Eye (tissue), 1 donor: ENCODE data around the gene TACC2.
"Not testable (repeated sequence)": the region's sequence is repeated elsewhere in the genome, so short reads cannot be mapped to it uniquely, and the experiment has no call there.

Experiments used
- DNase-seq: peaks from one replicate; pipeline ENCODE4 v3.0.0-alpha.2; 2015

TACC2 gene

DNA sequence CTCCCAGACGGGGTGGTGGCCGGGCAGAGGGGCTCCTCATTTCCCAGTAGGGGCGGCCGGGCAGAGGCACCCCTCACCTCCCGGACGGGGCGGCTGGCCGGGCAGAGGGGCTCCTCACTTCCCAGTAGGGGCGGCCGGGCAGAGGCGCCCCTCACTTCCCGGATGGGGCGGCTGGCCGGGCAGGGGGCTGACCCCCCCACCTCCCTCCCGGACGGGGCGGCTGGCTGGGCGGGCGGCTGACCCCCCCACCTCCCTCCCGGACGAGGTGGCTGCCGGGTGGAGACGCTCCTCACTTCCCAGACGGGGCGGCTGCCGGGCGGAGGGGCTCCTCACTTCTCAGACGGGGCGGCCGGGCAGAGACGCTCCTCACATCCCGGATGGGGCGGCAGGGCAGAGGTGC, 214.2 kb downstream of the TACC2 start:
- DNase-seq, result not testable (repeated sequence)

DNA sequence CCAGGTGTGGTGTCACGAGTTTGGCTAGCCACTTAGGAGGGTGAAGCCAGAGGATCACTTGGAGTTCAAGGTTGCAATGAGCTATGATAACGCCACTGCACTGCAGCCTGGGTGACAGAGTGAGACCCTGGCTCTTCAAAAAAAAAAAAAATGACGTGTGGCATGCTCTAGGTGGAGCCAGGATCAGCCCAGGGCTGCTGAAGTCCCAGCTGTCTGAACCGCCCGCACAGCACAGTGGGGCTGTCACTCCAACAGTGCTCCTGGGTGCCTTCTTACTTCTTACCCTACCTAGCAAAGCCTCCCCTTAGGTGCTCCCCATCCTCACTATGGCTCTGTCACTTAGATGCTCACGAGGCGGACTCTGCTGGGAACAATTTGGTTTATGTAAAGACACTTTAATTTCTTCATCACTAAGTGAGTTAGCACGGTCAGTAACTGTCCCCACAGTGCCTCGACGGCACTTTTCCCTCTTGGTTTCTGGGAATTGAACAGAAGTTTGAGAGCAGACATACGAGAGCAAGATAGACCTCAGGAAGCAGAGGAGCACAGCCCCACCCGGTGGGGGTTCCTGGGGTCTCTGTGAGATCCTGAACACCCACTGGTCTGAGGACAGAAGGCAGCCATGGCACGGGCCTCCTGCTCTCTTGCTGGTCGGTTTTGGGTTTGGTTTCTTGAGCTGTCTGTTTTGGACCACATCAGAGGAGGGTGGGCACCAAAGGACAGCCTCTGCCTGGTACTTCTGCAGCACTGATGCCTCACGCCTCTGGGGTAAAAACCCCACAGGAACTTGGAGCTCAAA, 215.9 kb downstream of the TACC2 start:
- no peak for DNase-seq

DNA sequence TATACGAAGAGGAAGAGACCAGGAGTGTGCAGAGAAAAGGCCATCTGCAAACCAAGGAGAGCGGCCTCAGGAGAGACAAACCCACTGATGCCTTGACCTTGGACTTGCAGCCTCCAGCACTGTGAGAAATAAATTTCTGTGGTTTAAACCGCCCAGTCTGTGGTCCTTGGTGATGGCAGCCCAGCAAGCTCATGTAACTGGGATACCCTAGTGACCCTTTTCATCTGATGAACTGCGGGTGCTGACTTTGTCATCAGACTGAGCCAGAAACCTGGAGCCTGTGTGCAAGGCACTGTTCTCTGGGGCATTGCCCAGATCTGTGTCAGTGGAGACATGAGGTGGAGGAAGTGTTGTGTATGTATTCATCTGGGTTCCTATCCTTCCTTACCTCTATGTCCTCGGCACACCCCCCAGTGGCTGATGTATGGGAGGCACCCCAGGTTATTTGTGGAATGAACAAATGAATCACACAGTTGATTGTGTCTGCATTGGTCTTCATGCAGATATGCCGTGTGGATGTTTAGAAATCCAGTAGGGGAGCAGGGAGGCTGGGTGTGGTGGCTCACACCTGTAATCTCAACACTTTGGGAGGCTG, 217.6 kb downstream of the TACC2 start:
- DNase-seq, result no peak

DNA sequence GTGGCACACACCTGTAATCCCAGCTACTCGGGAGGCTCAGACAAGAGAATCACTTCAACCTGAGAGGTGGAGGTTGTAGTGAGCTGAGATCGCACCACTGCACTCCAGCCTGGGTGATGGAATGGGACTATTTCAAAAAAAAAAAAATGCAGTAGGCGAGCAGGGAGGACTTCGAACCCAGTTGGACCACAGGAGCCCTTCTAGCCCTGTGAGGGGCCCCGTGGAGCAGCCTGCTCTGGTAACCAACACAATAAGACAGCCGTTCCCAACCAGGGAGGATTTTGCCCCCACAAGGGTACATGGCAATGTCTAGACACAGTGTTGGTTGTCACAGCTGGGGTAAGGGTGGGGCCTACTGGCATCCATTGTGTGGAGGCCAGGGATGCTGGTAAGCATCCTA, 218.2 kb downstream of the TACC2 start:
- no peak for DNase-seq

DNA sequence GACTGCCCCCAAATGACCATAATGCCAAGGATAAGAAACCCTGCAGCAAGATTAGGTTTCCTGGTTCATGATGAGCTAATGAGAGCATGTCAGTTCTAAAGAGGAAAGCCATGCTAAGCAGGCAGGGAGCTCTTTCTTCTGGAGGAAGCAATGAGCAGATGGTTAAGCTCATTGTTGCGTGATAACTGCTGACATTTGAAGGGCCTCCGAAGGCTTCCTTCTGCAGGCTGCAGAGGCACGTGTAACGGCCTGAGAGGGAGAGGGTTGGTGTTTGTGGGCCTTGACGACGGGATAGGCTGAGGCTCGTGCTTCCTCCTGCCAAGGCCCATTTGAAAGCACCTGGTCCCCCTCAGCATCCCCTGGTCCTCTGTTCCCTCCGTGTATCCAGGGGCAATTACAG, 218.6 kb downstream of the TACC2 start:
- peak; percentile 83 for DNase-seq

DNA sequence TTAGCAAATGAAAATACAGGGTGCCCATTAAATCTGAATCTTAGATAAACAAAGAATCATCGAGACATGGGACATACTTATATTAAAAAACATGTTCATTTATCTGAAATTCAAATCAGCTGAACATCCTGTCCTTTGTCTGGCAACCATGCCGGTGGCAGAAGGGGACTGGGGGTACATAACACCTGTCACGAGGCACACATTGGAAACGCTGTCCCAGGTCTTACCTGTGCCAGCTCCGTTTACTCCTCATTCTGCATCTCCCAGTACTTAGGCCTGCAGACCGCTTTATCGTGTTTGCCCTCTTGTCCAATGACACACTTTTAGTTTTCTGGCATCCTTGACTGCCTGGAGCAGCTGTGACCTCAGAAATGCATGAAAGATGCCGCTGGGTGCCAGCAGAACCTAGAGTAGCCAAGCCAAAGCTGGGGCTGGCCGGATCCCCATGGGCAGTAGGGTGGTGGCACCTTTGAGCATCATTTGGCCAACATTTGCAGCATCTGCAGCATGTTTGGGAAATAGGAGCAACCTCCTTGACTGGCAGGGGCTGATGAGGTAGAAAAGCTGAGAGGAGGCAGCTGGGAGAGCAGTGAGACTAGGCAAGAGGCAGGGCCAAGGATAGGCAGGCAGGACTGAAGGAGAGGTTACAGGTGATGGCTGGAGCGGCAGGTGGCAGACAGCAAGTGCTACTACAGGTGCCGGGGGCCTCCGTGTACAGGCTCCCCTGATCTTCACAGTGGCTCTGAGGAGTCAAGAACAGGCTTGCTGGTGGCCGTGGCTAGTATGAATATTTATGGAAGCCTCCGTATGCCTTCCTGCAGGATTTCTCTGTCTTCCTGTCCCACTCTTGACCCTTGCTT, 219.8 kb downstream of the TACC2 start:
- no peak for DNase-seq

DNA sequence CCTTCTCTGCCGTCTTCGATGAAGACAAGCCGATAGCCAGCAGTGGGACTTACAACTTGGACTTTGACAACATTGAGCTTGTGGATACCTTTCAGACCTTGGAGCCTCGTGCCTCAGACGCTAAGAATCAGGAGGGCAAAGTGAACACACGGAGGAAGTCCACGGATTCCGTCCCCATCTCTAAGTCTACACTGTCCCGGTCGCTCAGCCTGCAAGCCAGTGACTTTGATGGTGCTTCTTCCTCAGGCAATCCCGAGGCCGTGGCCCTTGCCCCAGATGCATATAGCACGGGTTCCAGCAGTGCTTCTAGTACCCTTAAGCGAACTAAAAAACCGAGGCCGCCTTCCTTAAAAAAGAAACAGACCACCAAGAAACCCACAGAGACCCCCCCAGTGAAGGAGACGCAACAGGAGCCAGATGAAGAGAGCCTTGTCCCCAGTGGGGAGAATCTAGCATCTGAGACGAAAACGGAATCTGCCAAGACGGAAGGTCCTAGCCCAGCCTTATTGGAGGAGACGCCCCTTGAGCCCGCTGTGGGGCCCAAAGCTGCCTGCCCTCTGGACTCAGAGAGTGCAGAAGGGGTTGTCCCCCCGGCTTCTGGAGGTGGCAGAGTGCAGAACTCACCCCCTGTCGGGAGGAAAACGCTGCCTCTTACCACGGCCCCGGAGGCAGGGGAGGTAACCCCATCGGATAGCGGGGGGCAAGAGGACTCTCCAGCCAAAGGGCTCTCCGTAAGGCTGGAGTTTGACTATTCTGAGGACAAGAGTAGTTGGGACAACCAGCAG, 221.7 kb downstream of the TACC2 start:
- no peak for DNase-seq

DNA sequence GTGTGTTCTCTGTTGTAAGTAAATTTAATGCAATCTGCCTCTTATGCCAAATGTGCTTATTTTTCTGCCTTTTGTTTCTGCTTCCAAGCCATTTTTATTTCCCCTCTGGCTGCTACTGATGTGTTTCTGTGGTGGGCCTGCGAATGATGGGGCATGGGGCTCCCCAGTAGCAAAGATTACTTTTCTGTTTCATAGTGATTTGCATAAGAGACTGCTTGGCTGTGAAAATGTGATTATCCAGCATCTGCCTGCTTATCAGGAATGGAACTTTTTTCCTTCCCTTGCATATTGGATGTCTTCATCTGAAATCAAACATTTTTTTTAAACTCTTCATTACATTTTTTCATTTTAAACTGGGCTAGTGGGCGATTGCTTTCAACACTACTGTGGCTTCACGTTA, 224.4 kb downstream of the TACC2 start:
- DNase-seq, result no peak

DNA sequence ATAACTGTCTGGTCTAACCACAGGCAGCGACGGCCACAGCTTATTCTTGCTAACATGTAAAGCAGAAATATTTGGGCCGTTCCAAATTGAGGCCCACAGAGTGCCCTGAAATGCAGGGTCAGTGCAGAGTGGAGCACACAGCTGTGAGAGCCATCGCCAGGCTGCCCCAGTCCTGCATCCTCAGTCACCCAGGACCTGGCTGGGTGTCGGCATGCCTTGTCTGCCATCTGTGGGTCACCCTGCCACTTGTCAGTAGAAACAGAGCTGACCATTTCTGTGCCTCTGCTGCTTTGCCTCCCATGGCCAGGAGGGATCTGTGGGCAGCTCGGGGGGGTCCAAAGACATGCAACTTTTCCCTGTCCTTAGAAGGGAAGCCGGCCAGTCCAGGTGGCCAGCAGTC, 224.8 kb downstream of the TACC2 start:
- no peak for DNase-seq

DNA sequence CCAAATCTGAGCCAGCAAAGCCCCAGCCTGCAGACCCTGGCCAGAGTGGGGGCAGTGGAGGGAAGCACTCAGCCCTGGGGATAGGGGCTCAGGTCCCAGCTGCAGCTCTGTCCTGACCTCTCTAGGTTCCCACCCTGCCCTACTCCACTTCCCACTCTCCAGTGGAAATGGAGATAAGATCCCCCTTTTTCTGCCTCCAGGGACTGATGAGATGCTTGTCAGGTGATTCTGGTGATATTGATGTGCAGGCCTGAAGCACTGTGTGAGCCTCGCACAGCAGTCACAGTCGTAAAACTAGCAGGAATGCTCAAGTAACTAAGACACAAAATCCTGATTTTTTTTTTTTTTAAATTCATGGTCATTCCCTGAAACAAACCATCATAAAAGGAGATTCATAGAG, 227.1 kb downstream of the TACC2 start:
- DNase-seq, result no peak

DNA sequence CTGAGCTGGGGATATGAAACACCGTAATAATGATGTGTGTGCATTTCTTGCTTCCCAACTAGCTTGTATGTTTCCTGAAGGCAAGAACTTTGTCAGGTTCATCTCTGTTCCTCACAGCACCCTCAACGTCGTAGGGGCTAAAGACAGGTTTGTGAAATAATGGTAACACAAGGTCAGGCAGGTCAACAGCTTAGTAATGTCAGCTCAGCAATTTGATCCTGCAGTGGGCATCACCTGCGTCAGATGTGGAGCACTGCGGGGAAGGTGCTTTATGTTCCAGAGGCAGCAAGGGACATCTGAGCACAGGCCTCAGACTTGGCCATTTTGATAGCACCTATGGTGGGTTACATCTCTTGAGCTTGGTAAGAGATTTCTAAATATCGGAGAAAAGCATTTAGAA, 230.4 kb downstream of the TACC2 start:
- no peak for DNase-seq

DNA sequence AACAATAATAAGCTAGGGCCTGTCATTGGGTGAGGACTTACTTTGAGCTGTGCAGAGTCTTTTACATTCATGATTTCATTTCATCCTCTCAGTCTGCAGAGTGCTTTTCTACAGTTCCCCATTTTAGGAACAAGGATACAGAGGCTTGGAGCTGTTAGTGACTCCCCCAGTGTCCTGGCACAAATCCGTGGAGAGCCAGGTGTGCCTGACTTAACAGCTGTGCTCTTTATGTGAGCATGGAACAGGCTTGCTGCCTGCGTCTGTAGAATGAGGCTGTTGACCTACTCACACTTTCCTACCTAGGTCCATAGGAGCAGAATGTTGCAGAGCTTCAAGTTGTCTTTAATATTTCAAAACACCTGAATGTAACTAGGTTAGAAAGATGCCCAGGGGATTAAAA, 231.8 kb downstream of the TACC2 start:
- DNase-seq, result no peak

DNA sequence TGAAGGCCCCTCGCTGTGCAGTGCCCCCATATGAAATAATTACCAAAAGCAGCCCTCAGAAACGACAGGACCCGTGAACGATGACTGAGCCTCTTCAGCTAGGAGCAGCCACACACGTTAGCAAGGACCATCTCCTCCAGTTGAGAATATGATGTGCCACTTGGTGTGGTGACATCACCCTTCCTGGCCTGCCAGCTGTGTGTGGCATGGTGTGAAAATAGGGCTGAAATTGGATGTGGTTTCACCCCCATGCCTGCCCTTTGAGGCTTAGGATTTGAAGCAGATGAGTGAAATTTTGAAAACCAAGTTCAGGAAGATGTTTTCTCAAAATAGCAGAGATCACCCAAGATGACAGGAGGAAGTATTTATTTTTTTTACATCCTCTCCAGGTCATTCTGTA, 233.0 kb downstream of the TACC2 start:
- no peak for DNase-seq

DNA sequence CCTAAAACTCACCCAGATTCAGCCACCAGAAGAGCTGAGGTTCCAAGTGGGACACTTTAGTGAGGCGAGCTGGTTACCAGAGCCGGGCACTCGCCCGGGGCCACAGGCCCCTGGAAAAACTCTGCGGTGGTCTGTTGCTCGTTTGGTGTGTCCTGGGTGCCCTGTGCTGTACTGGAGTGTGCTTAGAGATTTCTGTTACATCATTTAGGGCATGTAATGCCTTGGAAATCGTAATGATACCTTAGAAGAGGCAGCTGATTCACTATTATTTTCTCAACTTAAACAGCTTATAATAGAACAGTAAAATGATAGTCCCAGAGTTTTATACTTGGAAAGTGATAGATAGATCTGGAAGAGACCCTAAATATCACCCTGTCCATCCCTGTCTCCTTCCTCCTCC, 233.7 kb downstream of the TACC2 start:
- no peak for DNase-seq

DNA sequence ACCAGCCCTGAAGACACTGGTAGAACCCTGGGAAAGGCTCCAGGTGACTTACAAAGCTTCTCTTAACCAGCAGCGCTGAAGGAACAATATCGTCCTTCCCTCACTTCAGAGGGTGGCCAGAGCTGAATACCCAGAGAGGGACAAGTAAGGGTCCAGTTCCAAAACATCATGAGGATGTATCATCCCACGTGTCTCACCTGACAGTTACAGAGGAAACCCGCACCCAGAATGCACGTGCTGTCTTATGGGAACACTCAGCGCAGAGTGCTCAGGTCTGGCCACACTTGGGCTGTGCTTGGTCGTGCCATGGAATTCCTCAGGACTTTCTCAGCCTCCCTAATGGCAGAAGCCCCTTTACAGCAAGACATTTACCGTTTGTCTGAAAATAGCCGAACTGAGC, 235.2 kb downstream of the TACC2 start:
- DNase-seq, result no peak

DNA sequence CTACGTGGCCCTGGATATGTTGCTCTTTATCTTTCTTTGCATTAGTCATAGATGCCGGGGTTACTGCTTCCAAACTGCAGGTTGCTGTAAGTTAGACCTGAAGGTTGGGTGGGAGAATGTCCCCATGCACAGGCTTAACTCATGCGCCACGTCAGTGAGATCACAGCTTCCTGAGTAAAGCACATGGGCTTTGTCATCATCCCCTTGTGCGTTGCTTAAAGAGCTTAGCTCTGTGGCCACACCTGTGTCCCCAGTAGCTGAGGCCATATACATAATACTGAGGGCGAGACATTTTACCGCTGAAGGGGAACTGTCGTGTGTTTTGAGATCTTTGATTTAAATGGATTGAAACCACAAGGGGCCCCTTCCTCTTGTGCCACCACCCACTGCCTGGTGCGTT, 236.4 kb downstream of the TACC2 start:
- DNase-seq, result no peak

DNA sequence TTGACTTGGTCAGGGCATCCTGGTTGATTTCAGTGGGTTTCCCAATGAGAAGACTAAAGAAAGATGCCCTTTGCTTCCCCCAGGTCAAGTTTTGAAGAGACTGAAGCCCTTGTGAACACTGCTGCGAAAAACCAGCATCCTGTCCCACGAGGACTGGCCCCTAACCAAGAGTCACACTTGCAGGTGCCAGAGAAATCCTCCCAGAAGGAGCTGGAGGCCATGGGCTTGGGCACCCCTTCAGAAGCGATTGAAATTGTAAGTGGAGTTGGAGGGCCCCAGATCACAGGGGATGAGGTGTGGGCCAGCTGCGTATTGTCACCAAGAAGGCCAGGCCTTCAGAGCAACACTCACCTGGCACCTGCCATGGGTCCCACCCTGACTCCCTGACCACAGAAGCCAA, 238.8 kb downstream of the TACC2 start:
- DNase-seq, result no peak

DNA sequence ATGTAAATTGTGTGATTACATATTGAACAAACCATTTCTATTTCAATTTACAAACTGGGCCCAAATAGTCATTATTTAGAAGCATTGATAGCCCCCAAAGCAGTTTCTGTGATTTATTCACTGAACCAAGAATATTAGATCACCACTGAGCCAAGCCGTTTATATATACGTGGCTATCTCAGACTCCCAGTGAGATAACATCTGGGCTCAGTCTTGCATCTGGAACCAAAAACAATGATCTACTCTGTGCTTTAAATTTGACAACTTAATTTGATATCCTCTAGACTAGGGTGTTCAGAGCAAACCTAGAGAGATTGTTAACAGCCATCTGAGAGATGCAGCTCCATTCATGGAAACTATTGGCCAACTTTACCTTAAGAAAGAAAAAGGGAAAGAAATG, 240.7 kb downstream of the TACC2 start:
- no peak for DNase-seq

DNA sequence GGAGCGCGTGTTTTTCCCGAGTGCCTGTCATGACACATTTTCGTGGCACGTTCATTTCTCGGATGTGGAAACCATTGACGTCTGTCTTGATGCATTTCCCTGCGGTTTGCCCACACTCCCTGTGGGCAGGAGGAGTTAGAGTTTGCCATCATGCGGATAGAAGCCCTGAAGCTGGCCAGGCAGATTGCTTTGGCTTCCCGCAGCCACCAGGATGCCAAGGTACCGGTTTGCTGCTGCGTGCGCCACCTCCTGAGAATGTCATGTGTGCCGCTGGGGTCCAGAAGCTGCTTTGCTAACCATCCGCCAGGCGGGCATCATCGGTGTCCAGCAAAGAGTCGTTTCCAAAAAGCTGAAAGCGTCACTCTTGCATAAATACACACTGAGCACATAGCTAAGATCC, 241.3 kb downstream of the TACC2 start:
- DNase-seq, result no peak

DNA sequence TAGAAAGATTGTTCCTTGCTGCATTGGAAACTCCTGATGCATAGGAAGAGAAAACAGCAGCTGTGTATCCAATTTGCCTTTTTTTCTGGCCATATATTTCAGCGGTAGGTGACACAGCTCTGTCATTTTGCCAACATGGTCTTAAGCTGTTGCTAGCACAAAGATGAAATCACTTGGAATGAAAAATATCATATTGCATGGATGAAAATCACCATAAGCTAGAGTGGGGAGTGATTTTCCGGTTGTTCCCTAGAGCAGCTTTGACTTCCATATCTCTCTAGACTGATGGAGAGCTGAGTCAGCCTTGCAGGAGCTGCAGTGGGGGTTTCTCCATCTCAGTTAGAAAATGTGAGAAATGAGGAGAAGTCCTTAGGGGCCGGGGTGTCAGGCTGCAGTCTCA, 243.8 kb downstream of the TACC2 start:
- DNase-seq, result peak; percentile 54

DNA sequence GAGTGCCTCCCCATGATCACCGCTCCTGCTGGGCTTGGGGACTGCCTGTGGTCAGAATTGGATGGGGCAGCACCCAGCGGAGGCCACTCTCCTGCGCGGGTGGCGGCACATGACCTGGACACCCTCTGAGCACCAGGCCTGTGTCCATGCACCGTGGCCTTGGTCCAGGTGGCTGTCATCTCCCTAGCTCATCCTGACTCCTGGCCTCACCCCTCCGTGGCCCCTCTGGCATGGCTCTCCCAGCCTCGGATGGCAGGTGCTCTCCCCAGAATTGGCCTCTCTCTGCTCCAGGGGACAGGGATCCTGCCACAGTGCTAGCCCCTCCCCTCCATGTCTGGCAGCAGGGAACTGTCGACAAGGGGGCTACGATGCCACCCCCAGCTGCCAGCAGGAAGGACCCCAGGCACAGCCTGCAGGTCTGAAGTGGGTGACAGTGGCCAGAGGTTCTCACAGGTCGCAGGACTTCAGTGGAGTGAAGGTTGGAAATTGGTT, 244.9 kb downstream of the TACC2 start:
- DNase-seq, result peak; percentile 41

DNA sequence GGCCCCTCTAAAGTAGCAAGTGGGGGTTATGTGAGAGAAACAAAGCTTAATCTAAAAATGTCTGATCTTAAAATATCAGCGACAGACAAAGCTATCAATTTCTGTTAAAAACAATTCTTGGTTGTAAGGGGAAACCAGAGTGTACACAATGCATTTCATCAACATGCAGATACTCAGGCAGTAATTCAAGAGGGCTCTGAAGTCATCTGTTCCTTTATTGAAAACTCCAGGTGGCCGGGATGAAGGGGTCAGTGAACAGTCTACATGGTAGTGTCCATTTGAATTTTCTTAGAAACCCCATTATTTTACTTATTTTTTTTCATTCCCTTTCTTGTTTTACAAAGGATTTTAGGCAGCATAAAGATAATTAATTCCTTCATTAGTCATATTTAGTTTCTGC, 245.5 kb downstream of the TACC2 start:
- DNase-seq, result peak; percentile 67
